AG09319 (cell line): ENCODE data around the gene C11orf86.
"Not testable (repeated sequence)": the region's sequence is repeated elsewhere in the genome, so short reads cannot be mapped to it uniquely, and the experiment has no call there.

ENCODE experiments used
- DNase-seq: peaks from one replicate; pipeline ENCODE4 v3.0.0-alpha.2; 2010; ENCODE audit warnings: low read depth; ENCODE audit errors: extremely low read depth
- CTCF ChIP-seq: IDR thresholded peaks from 2 replicates; pipeline ENCODE4 v1.5.1; 2011; ENCODE audit warnings: low read depth, mild to moderate bottlenecking, inconsistent platforms, low read length, moderate library complexity

C11orf86 gene

GRCh38 chr11:66958232-66958955 lies 16.7 kb upstream of the C11orf86 start, which contains the start of gene PC:
Gene PC, minus strand, starts transcription at chr11:66958383. Its CDS starts 86,224 bp downstream, at chr11:66872159.
- DNase-seq = peak; percentile 99
- TF ChIP-seq CTCF = no peak

GRCh38 chr11:66958956-66959274 lies 16.2 kb upstream of the C11orf86 start:
- DNase-seq = no peak
- TF ChIP-seq CTCF = no peak

GRCh38 chr11:66961691-66962213 lies 13.4 kb upstream of the C11orf86 start:
- not testable (repeated sequence) for DNase-seq

GRCh38 chr11:66962247-66962646 lies 12.9 kb upstream of the C11orf86 start:
- TF ChIP-seq CTCF = no peak
- DNase-seq = no peak

- TF ChIP-seq CTCF = no peak
- DNase-seq = no peak
Measured at GRCh38 chr11:66962801-66963200, 12.3 kb upstream of the C11orf86 start.

GRCh38 chr11:66964495-66964894 lies 10.6 kb upstream of the C11orf86 start:
- DNase-seq = no peak
- no peak for TF ChIP-seq CTCF

- DNase-seq = no peak
- TF ChIP-seq CTCF = no peak
Measured at GRCh38 chr11:66966351-66966750, 8.8 kb upstream of the C11orf86 start.

GRCh38 chr11:66967670-66968425 lies 7.3 kb upstream of the C11orf86 start:
- no peak for DNase-seq

More at GRCh38 chr11:66967670-66968425, 7.3 kb upstream of the C11orf86 start:
- no peak for TF ChIP-seq CTCF
